ENCODE measurements around the gene CTAGE6.
"Not testable (repeated sequence)": the region's sequence is repeated elsewhere in the genome, so short reads cannot be mapped to it uniquely, and the experiment has no call there.

Gene CTAGE6

DNA sequence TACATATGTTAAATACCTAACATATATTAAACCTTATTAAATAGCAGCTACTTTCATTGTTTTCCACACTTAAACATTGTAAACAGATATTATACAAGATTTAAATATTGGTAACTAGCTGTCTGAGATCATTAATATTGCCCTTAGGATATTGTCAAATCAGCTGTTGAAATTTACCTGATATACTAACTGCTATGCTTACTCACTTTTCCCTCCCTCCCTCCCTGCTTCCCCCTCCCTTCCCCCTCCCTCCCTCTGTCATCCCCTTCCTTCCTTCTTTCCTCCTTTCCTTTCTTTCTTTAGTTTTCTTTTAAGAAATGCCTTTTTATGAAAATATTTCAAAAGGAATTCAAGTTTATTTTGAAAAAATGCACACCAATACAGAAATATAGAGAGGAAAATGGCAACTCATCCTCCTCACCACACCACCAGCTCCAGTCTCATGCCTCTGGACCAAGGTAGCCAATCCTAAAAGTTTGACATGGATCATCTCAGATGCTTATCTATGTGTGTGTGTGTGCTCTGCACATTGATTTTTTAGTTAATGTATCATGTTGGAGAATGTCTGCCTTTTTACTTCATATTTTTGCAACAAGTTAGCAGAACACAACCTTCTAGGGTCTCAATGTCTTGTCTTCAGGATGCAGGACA lies 41.8 kb downstream of the CTAGE6 start:
- DNase-seq, result not testable (repeated sequence)

GRCh38 chr7:143714581-143715454 lies 42.7 kb downstream of the CTAGE6 start:
- not testable (repeated sequence) for DNase-seq

DNA sequence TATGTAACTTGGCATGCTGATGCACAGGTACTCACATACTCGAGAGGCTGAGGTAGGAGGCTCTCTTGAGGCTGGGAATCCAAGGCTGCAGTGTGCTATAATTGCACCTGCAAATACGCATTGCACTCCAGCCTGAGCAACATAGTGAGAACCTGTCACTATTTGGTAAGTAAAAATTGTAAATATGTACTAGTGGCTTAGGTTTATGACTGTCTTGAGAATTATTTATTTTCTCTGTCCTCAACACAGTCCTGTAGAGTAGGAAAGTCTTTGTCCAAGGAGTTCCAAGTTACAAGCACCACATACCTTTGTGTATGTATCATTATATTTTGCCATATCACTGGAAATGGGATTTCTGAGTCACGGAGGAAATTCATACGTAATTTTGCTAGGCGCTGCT lies 45.1 kb downstream of the CTAGE6 start:
- not testable (repeated sequence) for DNase-seq

- DNase-seq, result not testable (repeated sequence)
Observed at GRCh38 chr7:143711727-143712324, 45.7 kb downstream of the CTAGE6 start.

DNA sequence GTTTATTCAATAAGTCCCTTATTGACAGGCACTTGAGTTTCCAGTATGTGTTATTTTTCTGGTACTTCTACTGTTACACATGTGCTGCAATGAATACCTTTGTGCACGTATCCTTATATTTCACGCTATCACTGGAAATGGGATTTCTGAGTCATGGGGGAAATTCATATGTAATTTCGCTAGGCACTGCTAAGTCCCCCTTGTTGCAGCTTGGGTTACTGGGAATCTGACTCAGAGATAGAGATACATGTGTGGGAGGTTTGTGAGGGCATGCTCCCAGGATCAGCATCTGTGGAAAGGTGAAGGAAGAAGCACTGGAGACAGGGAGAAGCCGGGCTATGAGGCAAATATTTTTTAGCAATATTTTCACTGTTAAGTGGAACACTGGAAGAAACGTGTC lies 47.6 kb downstream of the CTAGE6 start:
- DNase-seq, result not testable (repeated sequence)

Data from COR-L47 (cell line).